ENCODE measurements around the gene CENPB. TPM values are rescaled to one million over a fixed set of nuclear protein-coding genes. Genes with fewer than 3 reads are reported as not detected.

CENPB gene
- polyA plus RNA-seq, 1 donor from 2014 or later = 37.9 TPM

DNA sequence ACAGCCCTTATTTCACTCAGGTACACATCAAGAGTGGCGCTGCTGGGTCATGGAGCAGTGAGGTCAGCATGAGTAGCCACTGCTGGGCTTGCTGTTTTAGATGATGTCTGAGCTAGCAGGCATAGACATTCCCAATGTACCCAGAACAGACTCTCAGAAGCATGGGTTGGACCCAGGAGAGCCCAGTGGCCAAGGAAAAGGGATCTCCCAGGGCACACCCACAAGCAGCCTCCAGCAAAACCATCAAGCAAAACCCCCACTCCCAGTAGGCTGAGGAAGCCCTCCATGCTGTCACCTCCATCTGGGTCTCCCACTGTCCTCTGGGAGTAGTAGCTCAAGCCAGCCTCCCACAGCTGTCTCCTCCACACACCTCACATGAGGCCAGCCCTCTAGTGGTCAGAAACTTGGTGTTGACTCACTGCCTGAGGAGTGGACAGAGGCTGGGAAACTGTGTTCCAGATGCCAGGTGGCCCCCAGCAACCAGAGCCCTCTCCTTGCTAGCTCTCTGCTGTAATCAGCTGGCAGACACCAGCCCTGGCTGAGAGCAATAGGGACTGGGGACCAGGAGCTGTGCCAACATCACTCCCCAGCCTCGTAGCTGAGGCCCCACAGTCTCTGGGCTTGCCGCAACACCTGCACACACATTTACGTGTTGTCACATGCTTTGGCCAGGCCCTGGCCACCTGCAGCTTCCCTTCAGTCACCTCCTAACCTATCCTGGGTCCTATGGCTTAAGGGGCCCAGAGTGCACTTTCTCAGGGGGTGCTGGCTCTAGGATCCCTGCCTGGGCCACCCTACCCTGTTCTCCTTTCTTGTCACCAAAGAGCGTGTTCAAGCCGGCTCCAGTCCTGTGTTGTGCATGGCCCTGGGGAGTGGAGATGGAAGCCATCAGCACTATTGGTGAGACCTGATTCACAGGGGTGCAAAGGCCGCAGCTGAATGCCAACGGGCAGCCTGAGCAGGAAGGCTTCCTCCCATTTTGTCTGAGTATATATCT is 31.9 kb upstream of the CENPB start:
- Histone ChIP-seq H3K27ac (ENCODE audit: low read length) (no peak overlapping the region), H4K20me1 (ENCODE audit: insufficient read depth) (no peaks in the 10 kb centered on the region), H3K9me3 (ENCODE audit: low read length) (no peaks in the 10 kb centered on the region), H3K36me3 (ENCODE audit: insufficient read depth, low read length) (no peaks in the 10 kb centered on the region), H3K9me2 (ENCODE audit: insufficient read depth, low read length) (no peaks in the 10 kb centered on the region), H3K9ac (ENCODE audit: low read length) (no peak overlapping the region), H3K27me3 (ENCODE audit: insufficient read depth, low read depth, low read length) (no peaks in the 10 kb centered on the region), H3K4me3 (ENCODE audit: low read length) (no peak overlapping the region), H3K4me2 (ENCODE audit: low read length) (no peak overlapping the region), H3F3A (ENCODE audit: insufficient read depth, low read length, poor library complexity, severe bottlenecking) (peaks cover 7% of the 10 kb centered on the region), H2AFZ (ENCODE audit: low read depth, low read length) (no peak overlapping the region), H3K79me2 (replicated peaks; ENCODE audit: insufficient read depth, low read length) (peaks cover 6% of the 10 kb centered on the region)
- TF ChIP-seq, protein P1, sequence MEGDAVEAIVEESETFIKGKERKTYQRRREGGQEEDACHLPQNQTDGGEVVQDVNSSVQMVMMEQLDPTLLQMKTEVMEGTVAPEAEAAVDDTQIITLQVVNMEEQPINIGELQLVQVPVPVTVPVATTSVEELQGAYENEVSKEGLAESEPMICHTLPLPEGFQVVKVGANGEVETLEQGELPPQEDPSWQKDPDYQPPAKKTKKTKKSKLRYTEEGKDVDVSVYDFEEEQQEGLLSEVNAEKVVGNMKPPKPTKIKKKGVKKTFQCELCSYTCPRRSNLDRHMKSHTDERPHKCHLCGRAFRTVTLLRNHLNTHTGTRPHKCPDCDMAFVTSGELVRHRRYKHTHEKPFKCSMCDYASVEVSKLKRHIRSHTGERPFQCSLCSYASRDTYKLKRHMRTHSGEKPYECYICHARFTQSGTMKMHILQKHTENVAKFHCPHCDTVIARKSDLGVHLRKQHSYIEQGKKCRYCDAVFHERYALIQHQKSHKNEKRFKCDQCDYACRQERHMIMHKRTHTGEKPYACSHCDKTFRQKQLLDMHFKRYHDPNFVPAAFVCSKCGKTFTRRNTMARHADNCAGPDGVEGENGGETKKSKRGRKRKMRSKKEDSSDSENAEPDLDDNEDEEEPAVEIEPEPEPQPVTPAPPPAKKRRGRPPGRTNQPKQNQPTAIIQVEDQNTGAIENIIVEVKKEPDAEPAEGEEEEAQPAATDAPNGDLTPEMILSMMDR (IDR thresholded peaks at IDR 0.05; ENCODE audit: poor library complexity, severe bottlenecking) = peak; percentile 27
- TF ChIP-seq EP300 (conservative IDR thresholded peaks at IDR 0.05; ENCODE audit: poor library complexity, severe bottlenecking) = no peak

DNA sequence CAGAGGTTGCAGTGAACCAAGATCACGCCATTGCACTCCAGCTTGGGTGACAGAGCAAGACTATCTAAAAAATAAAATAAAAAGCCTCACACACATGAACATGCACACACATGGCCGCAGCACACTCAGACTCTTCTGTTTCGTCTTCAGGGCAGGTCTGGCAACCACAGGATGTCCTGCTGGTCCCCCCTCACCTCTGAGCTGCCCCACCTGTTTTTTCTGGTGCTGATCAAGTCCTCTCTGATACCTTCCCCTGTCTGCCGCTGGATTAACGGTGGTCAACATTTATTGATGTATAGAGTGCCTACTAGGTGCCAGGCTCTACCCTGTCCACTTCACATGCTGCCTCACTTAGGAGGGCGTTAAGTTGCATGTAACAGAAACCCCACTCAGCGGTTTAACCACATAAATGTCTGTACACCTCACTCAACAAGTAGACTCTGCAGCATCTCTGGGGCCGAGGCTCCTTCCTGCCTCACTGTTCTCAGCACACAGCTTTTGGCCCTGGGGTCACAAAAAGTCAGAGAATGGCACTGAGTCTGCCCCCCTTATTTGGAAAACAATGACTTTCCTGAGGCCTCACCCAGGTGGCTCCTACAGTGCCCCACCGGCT is 29.3 kb upstream of the CENPB start:
- Histone ChIP-seq H3K9me3 (ENCODE audit: low read length) (no peaks in the 10 kb centered on the region), H3K27ac (ENCODE audit: low read length) (no peak overlapping the region), H3K4me3 (ENCODE audit: low read length) (no peak overlapping the region), H3K36me3 (ENCODE audit: insufficient read depth, low read length) (no peaks in the 10 kb centered on the region), H3K9me2 (ENCODE audit: insufficient read depth, low read length) (no peaks in the 10 kb centered on the region), H3F3A (ENCODE audit: insufficient read depth, low read length, poor library complexity, severe bottlenecking) (peaks cover 7% of the 10 kb centered on the region), H3K4me2 (ENCODE audit: low read length) (no peak overlapping the region), H4K20me1 (ENCODE audit: insufficient read depth) (no peaks in the 10 kb centered on the region), H3K27me3 (ENCODE audit: insufficient read depth, low read depth, low read length) (no peaks in the 10 kb centered on the region), H2AFZ (ENCODE audit: low read depth, low read length) (no peak overlapping the region), H3K9ac (ENCODE audit: low read length) (no peak overlapping the region), H3K79me2 (replicated peaks; ENCODE audit: insufficient read depth, low read length) (no peaks in the 10 kb centered on the region)
- no peak for TF ChIP-seq RAD21 (conservative IDR thresholded peaks at IDR 0.05)
- no peak for TF ChIP-seq POLR2AphosphoS5 (IDR thresholded peaks at IDR 0.05)
- TF ChIP-seq, protein P1 (IDR thresholded peaks at IDR 0.05; ENCODE audit: poor library complexity, severe bottlenecking) = no peak
- TF ChIP-seq, protein P2, sequence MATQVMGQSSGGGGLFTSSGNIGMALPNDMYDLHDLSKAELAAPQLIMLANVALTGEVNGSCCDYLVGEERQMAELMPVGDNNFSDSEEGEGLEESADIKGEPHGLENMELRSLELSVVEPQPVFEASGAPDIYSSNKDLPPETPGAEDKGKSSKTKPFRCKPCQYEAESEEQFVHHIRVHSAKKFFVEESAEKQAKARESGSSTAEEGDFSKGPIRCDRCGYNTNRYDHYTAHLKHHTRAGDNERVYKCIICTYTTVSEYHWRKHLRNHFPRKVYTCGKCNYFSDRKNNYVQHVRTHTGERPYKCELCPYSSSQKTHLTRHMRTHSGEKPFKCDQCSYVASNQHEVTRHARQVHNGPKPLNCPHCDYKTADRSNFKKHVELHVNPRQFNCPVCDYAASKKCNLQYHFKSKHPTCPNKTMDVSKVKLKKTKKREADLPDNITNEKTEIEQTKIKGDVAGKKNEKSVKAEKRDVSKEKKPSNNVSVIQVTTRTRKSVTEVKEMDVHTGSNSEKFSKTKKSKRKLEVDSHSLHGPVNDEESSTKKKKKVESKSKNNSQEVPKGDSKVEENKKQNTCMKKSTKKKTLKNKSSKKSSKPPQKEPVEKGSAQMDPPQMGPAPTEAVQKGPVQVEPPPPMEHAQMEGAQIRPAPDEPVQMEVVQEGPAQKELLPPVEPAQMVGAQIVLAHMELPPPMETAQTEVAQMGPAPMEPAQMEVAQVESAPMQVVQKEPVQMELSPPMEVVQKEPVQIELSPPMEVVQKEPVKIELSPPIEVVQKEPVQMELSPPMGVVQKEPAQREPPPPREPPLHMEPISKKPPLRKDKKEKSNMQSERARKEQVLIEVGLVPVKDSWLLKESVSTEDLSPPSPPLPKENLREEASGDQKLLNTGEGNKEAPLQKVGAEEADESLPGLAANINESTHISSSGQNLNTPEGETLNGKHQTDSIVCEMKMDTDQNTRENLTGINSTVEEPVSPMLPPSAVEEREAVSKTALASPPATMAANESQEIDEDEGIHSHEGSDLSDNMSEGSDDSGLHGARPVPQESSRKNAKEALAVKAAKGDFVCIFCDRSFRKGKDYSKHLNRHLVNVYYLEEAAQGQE (IDR thresholded peaks at IDR 0.05; ENCODE audit: borderline replicate concordance) = no peak
- TF ChIP-seq SMC3 (conservative IDR thresholded peaks at IDR 0.05; ENCODE audit: poor library complexity) = no peak
- TF ChIP-seq EZH2 (IDR thresholded peaks at IDR 0.05; ENCODE audit: borderline replicate concordance, insufficient read depth, low read length, poor library complexity, severe bottlenecking) = no peak
- TF ChIP-seq EP300 (conservative IDR thresholded peaks at IDR 0.05; ENCODE audit: poor library complexity, severe bottlenecking) = no peak
- TF ChIP-seq MXI1 (conservative IDR thresholded peaks at IDR 0.05; ENCODE audit: poor library complexity, severe bottlenecking) = no peak
- TF ChIP-seq TAF1 (IDR thresholded peaks at IDR 0.05; ENCODE audit: low read depth) = no peak

Measured in neural cell (in vitro differentiated cells).